H1 (cell line): Measurements from ENCODE around the gene SMO. TPM values are rescaled to one million over a fixed set of nuclear protein-coding genes. Genes with fewer than 3 reads are reported as not detected.

ENCODE experiments used
- CHD1 ChIP-seq: IDR thresholded peaks from 2 replicates; pipeline ENCODE4 v1.6.1; 2012; ENCODE audit warnings: low read depth, low read length, improper control_type of control experiment
- CHD2 ChIP-seq: IDR thresholded peaks from 2 replicates; pipeline ENCODE4 v1.6.1; 2012; ENCODE audit warnings: low read length, improper control_type of control experiment
- HDAC6 ChIP-seq: IDR thresholded peaks from one replicate; pipeline ENCODE4 v1.7.1; 2012; ENCODE audit warnings: low read depth, mild to moderate bottlenecking, inconsistent platforms, low read length, moderate library complexity
- KDM1A ChIP-seq: fragments of 200-600, 300-600 bp; sonication (generic); IDR thresholded peaks from 2 replicates; pipeline ENCODE4 v1.7.1; 2016; ENCODE audit warnings: mild to moderate bottlenecking, low read length, borderline replicate concordance
- SIN3A ChIP-seq, 2 experiments: IDR thresholded peaks in 1 of 2; conservative IDR thresholded peaks in 1 of 2; 2 replicates each; pipeline ENCODE4 v1.6.1; 2011 to 2012; ENCODE audit warnings: low read length in 2 of 2, improper control_type of control experiment in 1 of 2, low read depth in 1 of 2, mild to moderate bottlenecking in 1 of 2
- SP1 ChIP-seq: IDR thresholded peaks from 2 replicates; pipeline ENCODE4 v1.6.1; 2011; ENCODE audit warnings: low read depth, low read length
- polyA plus RNA-seq, 7 experiments: library from polyadenylated mRNA; depleted of rRNA in 3 of 7; stranded (reverse) in 5 of 7; unstranded in 2 of 7; fragments of >200 nt in 5 of 7; fragments of 200-250 nt in 2 of 7; gene quantifications; 1 replicate in 5 of 7; 2 replicates in 1 of 7; 4 replicates in 1 of 7; pipeline versions ENCODE4 v1.2.1 to v1.2.3, GENCODE V29; 2011 to 2013; ENCODE audit warnings: missing spikeins in 2 of 7, mixed read lengths in 2 of 7
- total RNA-seq: library from RNA; stranded (reverse); fragmentation: NEBNext Ultra II Directional; extraction: Animal tissue kit (Norgen Biotek cat#: 25700); gene quantifications from 2 replicates; pipeline ENCODE4 v1.2.1, GENCODE V29; 2021

Gene SMO
- total and polyA plus RNA-seq, 2 of the 8 experiments (the other 6 are each of a cell fraction or from before 2014, with no cell fraction given), result 64.5 to 67.6 TPM

DNA sequence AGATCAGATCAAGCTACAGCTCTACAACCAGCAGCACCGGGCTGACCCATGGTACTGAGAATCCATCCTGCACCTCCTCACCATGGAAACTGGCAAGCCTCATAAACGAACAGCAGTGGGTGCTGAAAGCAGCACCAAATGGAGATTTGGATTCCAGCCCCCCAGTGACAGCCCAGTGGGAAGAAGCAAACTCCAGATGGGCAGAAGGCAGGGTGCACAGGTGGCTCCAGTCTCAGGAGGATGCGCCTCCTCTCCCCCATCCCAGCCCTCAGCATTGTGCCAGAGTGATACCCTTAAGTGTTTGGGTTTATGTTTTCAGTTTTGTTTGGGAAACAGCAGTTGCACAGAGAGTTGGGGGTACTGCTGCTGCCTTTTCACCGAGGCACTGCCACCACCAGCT is 20.6 kb upstream of the SMO start (continued):
- TF ChIP-seq SP1 (no peak), CHD1 (no peak), SIN3A (conservative IDR thresholded peaks at IDR 0.05 in 1 of 2, IDR thresholded peaks at IDR 0.05 in 1 of 2; ENCODE audit: low read depth in 1 of 2, low read length in 2 of 2) (no peak), HDAC6 (no peak), CHD2 (no peak), KDM1A (no peak)
